HepG2 (cell line): ENCODE measurements around the gene ACOX3. TPM values are rescaled to one million over a fixed set of nuclear protein-coding genes. Genes with fewer than 3 reads are reported as not detected.

ENCODE experiments used
- ATAC-seq: fragments of 200-7000 bp; cut with Tn5 transposase; 3 replicates; pipeline ENCODE4 v1.9.1; 2020; ENCODE audit warnings: mild to moderate bottlenecking, moderate library complexity
- BruUV-seq: library from RNA; stranded (reverse); fragments of 400-500 nt; replicated peaks from 2 replicates; lab custom pipeline; 2021; lab: Mats Ljungman, UMichigan
- CTCF ChIA-PET: fragments of 300-600 bp; formaldehyde crosslinking; extraction: SDS; loops from one replicate; lab custom pipeline; 2021; ENCODE audit warnings: low total read pairs, inconsistent platforms, low intra/inter-chr PET ratio; lab: Yijun Ruan, JAX
- POLR2A ChIA-PET: fragments of 350-600 bp; sonication (Branson Sonifier 250); formaldehyde crosslinking; loops from one replicate; lab custom pipeline; 2020; ENCODE audit warnings: antibody characterized with exemption, inconsistent platforms; lab: Yijun Ruan, JAX
- DNase-seq: peaks from one replicate; pipeline ENCODE4 v3.0.0-alpha.2; 2015; ENCODE audit warnings: low spot score
- FAIRE-seq: peaks from 3 replicates; lab custom pipeline; 2011; peaks lifted over from hg19 to GRCh38; lab: Jason Lieb, UNC
- H2AFZ ChIP-seq: one replicate; pipeline ENCODE4 v1.6.1; 2011; ENCODE audit warnings: low read length, inconsistent platforms
- H3K27ac ChIP-seq: fragments of 300-600 bp; 3 replicates; pipeline ENCODE4 v1.8.0; 2011; ENCODE audit warnings: mixed run types, mild to moderate bottlenecking, mixed read lengths, low read length, inconsistent platforms; ENCODE audit not compliant: insufficient read depth; ENCODE audit errors: extremely low read length
- H3K27me3 ChIP-seq, 2 experiments: fragments of 200-600 bp in 1 of 2; 2 replicates in 1 of 2; 3 replicates in 1 of 2; pipeline versions ENCODE4 v1.6.0 to v1.8.0; 2011; ENCODE audit warnings: low read length in 2 of 2, mild to moderate bottlenecking in 2 of 2, moderate library complexity in 2 of 2, inconsistent platforms in 1 of 2; ENCODE audit not compliant: insufficient read depth in 2 of 2, control insufficient read depth in 1 of 2
- H3K36me3 ChIP-seq, 2 experiments: fragments of 200-600 bp in 1 of 2; replicated peaks in 1 of 2; 2 replicates in 1 of 2; 3 replicates in 1 of 2; pipeline versions ENCODE4 v1.5.1 to v1.8.0; 2011; ENCODE audit warnings: low read length in 2 of 2, inconsistent platforms in 1 of 2; ENCODE audit not compliant: insufficient read depth in 2 of 2, control insufficient read depth in 1 of 2
- H3K4me1 ChIP-seq: 2 replicates; pipeline ENCODE4 v1.5.1; 2012; ENCODE audit warnings: low read length, inconsistent platforms; ENCODE audit not compliant: insufficient read depth
- H3K4me2 ChIP-seq: 2 replicates; pipeline ENCODE4 v1.6.0; 2011; ENCODE audit warnings: low read depth, low read length, inconsistent platforms
- H3K4me3 ChIP-seq, 3 experiments: fragments of 200-600 bp in 1 of 3; sonication (generic), shearing (Covaris generic) in 1 of 3; replicated peaks in 1 of 3; 2 replicates each; pipeline ENCODE4 v1.5.1; 2011 to 2016; ENCODE audit warnings: low read length in 3 of 3, inconsistent platforms in 2 of 3, low read depth in 2 of 3, mild to moderate bottlenecking in 2 of 3, control low read depth in 1 of 3, mixed read lengths in 1 of 3; ENCODE audit not compliant: insufficient read depth in 1 of 3
- H3K79me2 ChIP-seq: one replicate; pipeline ENCODE4 v1.6.1; 2011; ENCODE audit warnings: low read length, inconsistent platforms; ENCODE audit not compliant: insufficient read depth
- H3K9ac ChIP-seq: 2 replicates; pipeline ENCODE4 v1.6.0; 2011; ENCODE audit warnings: mild to moderate bottlenecking, low read depth, low read length, inconsistent platforms; ENCODE audit not compliant: insufficient read depth
- H3K9me3 ChIP-seq: 2 replicates; pipeline ENCODE4 v1.5.1; 2012; ENCODE audit warnings: mild to moderate bottlenecking, low read length
- H4K20me1 ChIP-seq: 2 replicates; pipeline ENCODE4 v1.6.0; 2011; ENCODE audit warnings: inconsistent platforms, mild to moderate bottlenecking, low read length, moderate library complexity; ENCODE audit not compliant: insufficient read depth
- BCL6 ChIP-seq: IDR thresholded peaks from 2 replicates; pipeline ENCODE4 v1.6.1; 2016; ENCODE audit warnings: missing genetic modification reagents, missing compliant biosample characterization
- BRCA1 ChIP-seq: sonication (generic); formaldehyde crosslinking; IDR thresholded peaks from 2 replicates; pipeline ENCODE4 v1.4.0; 2020; ENCODE audit warnings: missing genetic modification reagents
- ETV6 ChIP-seq: sonication (generic); formaldehyde crosslinking; conservative IDR thresholded peaks from 2 replicates; pipeline ENCODE4 v1.4.0; 2020; ENCODE audit warnings: missing genetic modification reagents
- HES4 ChIP-seq: sonication (generic); formaldehyde crosslinking; IDR thresholded peaks from 2 replicates; pipeline ENCODE4 v1.9.0; 2021; ENCODE audit warnings: mild to moderate bottlenecking, missing genetic modification reagents, borderline replicate concordance
- JUND ChIP-seq: sonication (generic); formaldehyde crosslinking; IDR thresholded peaks from 2 replicates; pipeline ENCODE4 v1.8.0; 2022; ENCODE audit warnings: mild to moderate bottlenecking, missing genetic modification reagents
- MBNL3 ChIP-seq: fragments of 250-450 bp; sonication (Bioruptor Pico); conservative IDR thresholded peaks from 2 replicates; pipeline ENCODE4 v1.8.0; 2022; ENCODE audit warnings: mild to moderate bottlenecking, inconsistent platforms
- MLLT10 ChIP-seq: sonication (generic); formaldehyde crosslinking; IDR thresholded peaks from 2 replicates; pipeline ENCODE4 v1.4.0; 2020; ENCODE audit warnings: missing genetic modification reagents
- MYC ChIP-seq: sonication (generic); formaldehyde crosslinking; IDR thresholded peaks from 2 replicates; pipeline ENCODE4 v1.9.0; 2021; ENCODE audit warnings: missing genetic modification reagents, borderline replicate concordance
- NR3C1 ChIP-seq: sonication (generic); formaldehyde crosslinking; IDR thresholded peaks from 2 replicates; pipeline ENCODE4 v1.4.0; 2020; ENCODE audit warnings: missing genetic modification reagents
- POGZ ChIP-seq: sonication (generic); formaldehyde crosslinking; IDR thresholded peaks from 2 replicates; pipeline ENCODE4 v1.4.0; 2020; ENCODE audit warnings: mild to moderate bottlenecking, missing genetic modification reagents
- SMAD9 ChIP-seq: sonication (generic); formaldehyde crosslinking; IDR thresholded peaks from 2 replicates; pipeline ENCODE4 v1.5.1; 2020; ENCODE audit warnings: mild to moderate bottlenecking, missing genetic modification reagents
- SSRP1 ChIP-seq: IDR thresholded peaks from 2 replicates; pipeline ENCODE4 v1.6.1; 2016; ENCODE audit warnings: control low read depth
- ZEB1 ChIP-seq: IDR thresholded peaks from 2 replicates; pipeline ENCODE4 v1.6.1; 2012; ENCODE audit warnings: mild to moderate bottlenecking, low read depth, inconsistent platforms; ENCODE audit not compliant: insufficient replicate concordance
- ZNF138 ChIP-seq: sonication (generic); formaldehyde crosslinking; IDR thresholded peaks from 2 replicates; pipeline ENCODE4 v1.5.0; 2020; ENCODE audit warnings: mild to moderate bottlenecking, low read depth, missing genetic modification reagents
- ZNF335 ChIP-seq: sonication (generic); formaldehyde crosslinking; IDR thresholded peaks from 2 replicates; pipeline ENCODE4 v1.4.0; 2020; ENCODE audit warnings: missing genetic modification reagents
- ZNF564 ChIP-seq: sonication (generic); formaldehyde crosslinking; IDR thresholded peaks from 2 replicates; pipeline ENCODE4 v1.8.1; 2023; ENCODE audit warnings: mild to moderate bottlenecking, missing genetic modification reagents
- ZNF782 ChIP-seq: sonication (generic); formaldehyde crosslinking; IDR thresholded peaks from 2 replicates; pipeline ENCODE4 v1.4.0; 2020; ENCODE audit warnings: missing genetic modification reagents, mild to moderate bottlenecking, borderline replicate concordance
- WGBS: methylation state at CpG from one replicate; pipeline ENCODE4 v1.1.6; 2017; ENCODE audit warnings: low lambda C conversion rate; 5-methylcytosine and 5-hydroxymethylcytosine counted together
- in situ Hi-C: cut with HindIII; loops from 2 replicates; pipeline ENCODE4 v1.10.0; 2017; ENCODE audit warnings: low pct_unique_long_range_greater_than_20kb; ENCODE audit not compliant: extremely low pct_ligation_motif_present
- intact Hi-C: fragments of 100-400 bp; cut with micrococcal nuclease; formaldehyde crosslinking; loops from one replicate; pipeline ENCODE4 v1.10.0; 2022; ENCODE audit not compliant: unreplicated experiment
- polyA plus RNA-seq, 8 experiments: library from polyadenylated mRNA; depleted of rRNA in 3 of 8; stranded (reverse) in 7 of 8; unstranded in 1 of 8; fragments of >200 nt; fragmentation: Illumina TruSeq in 4 of 8; extraction: Trizol in 4 of 8; gene quantifications; 2 replicates each; pipeline versions ENCODE4 v1.2.1 to v1.2.3, GENCODE V29; 2011 to 2016; ENCODE audit warnings: low read depth in 4 of 8, missing spikeins in 1 of 8, mixed read lengths in 1 of 8; ENCODE audit not compliant: insufficient read depth in 1 of 8
- total RNA-seq, 5 experiments: library from RNA; depleted of rRNA; stranded (reverse); fragments of >200 nt; fragmentation: Illumina TruSeq; extraction: Trizol; gene quantifications; 2 replicates each; pipeline ENCODE4 v1.2.3, GENCODE V29; 2016; ENCODE audit warnings: low read depth in 1 of 5
- TF ChIP-seq, protein P1 (sequence below): IDR thresholded peaks from 2 replicates; pipeline ENCODE4 v1.6.1; 2016; ENCODE audit warnings: low read depth, control low read depth

Gene ACOX3
- total and polyA plus RNA-seq, 2 of the 13 experiments (the other 11 are each of a cell fraction or from before 2014, with no cell fraction given) = 4.2 to 17.8 TPM

GRCh38 chr4:8407316-8407715 lies 33.2 kb downstream of the ACOX3 start:
- Histone ChIP-seq H3K27me3 (no peaks in the 10 kb centered on the region), H4K20me1 (no peaks in the 10 kb centered on the region; the same call in 1 of the 2 replicates), H3K9ac (no peak overlapping the region), H3K4me2 (no peak overlapping the region), H3K79me2 (no peaks in the 10 kb centered on the region), H3K9me3 (no peaks in the 10 kb centered on the region), H3K4me3 (no peak overlapping the region), H2AFZ (no peak overlapping the region), H3K36me3 (peaks cover 2 to 6% of the 10 kb centered on the region in 2 experiments; a peak in 3 of 5 replicates), H3K4me1 (no peaks in the 10 kb centered on the region), H3K27ac (no peak overlapping the region)
- no peak for DNase-seq
- BruUV-seq = no TSS peak
- CTCF ChIA-PET = interaction anchor here (1.1 kb wide), 1 partner anchor 140 kb away, joined by 3 read pairs; no protein-coding TSS in a partner anchor
- intact Hi-C loops = no loop called here
- TF ChIP-seq MYC (CRISPR knock-in tag) = no peak
- TF ChIP-seq, protein P1, sequence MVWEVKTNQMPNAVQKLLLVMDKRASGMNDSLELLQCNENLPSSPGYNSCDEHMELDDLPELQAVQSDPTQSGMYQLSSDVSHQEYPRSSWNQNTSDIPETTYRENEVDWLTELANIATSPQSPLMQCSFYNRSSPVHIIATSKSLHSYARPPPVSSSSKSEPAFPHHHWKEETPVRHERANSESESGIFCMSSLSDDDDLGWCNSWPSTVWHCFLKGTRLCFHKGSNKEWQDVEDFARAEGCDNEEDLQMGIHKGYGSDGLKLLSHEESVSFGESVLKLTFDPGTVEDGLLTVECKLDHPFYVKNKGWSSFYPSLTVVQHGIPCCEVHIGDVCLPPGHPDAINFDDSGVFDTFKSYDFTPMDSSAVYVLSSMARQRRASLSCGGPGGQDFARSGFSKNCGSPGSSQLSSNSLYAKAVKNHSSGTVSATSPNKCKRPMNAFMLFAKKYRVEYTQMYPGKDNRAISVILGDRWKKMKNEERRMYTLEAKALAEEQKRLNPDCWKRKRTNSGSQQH (CRISPR knock-in tag) = no peak
- TF ChIP-seq NR3C1 (CRISPR knock-in tag) = no peak
- TF ChIP-seq ZEB1 = no peak
- no peak for TF ChIP-seq SMAD9
- TF ChIP-seq ZNF564 (CRISPR knock-in tag) = no peak
- no peak for TF ChIP-seq POGZ (CRISPR knock-in tag)
- no peak for TF ChIP-seq MBNL3 (CRISPR knock-in tag)
- no peak for TF ChIP-seq ZNF782 (CRISPR knock-in tag)
- no peak for TF ChIP-seq ZNF335 (CRISPR knock-in tag)
- TF ChIP-seq SSRP1 (CRISPR knock-in tag) = no peak
- TF ChIP-seq HES4 (CRISPR knock-in tag) = no peak
- no peak for TF ChIP-seq JUND (CRISPR knock-in tag)
- TF ChIP-seq MLLT10 = no peak
- no peak for TF ChIP-seq BRCA1 (CRISPR knock-in tag)
- TF ChIP-seq ZNF138 (CRISPR knock-in tag) = no peak
- no peak for TF ChIP-seq ETV6 (CRISPR knock-in tag)
- TF ChIP-seq BCL6 (CRISPR knock-in tag) = no peak
- POLR2A ChIA-PET = no interaction called here
- ATAC-seq = no peak
- in situ Hi-C loops = loop anchor here (10.0 kb wide), 1 partner anchor 243 kb away; no protein-coding TSS in a partner anchor
- FAIRE-seq = no peak
- WGBS = over 99% methylated on average over 14 of the region's 14 CpGs
